Measurements from ENCODE around the gene ACAD10. TPM values are rescaled to one million over a fixed set of nuclear protein-coding genes. Genes with fewer than 3 reads are reported as not detected.
"Not testable (repeated sequence)": the region's sequence is repeated elsewhere in the genome, so short reads cannot be mapped to it uniquely, and the experiment has no call there.

The ACAD10 gene
- total RNA-seq, 1 donor from 2014 or later, result 45.1 TPM

- Mint-ChIP-seq H3K4me1 (no peaks in the 10 kb centered on the region), H3K27ac (no peak overlapping the region), H3K27me3 (no peaks in the 10 kb centered on the region), H3K36me3 (ENCODE audit: low read depth) (peaks cover 67% of the 10 kb centered on the region), H3K9me3 (no peaks in the 10 kb centered on the region), H3K4me3 (no peak overlapping the region)
- ChIA-PET CTCF (no interaction called here), POLR2A (no interaction called here)
- TF ChIP-seq CTCF (IDR thresholded peaks at IDR 0.05), result no peak
- intact Hi-C loops (cut with micrococcal nuclease), result no loop called here
- ATAC-seq (ENCODE audit: low read depth), result no peak
- no peak for DNase-seq
Measured at GRCh38 chr12:111642681-111643426, 43.0 kb upstream of the ACAD10 start.

- intact Hi-C loops (cut with micrococcal nuclease), result no loop called here
- peaks cover 71% of the 10 kb centered on the region for H3K36me3 Mint-ChIP-seq (ENCODE audit: low read depth)
- H3K27ac Mint-ChIP-seq, result no peak overlapping the region
- ChIA-PET CTCF (no interaction called here), POLR2A (no interaction called here)
- no peak for TF ChIP-seq CTCF (IDR thresholded peaks at IDR 0.05)
- no peak overlapping the region for H3K4me3 Mint-ChIP-seq
- ATAC-seq (ENCODE audit: low read depth) (no peak), DNase-seq (no peak)
- H3K4me1 Mint-ChIP-seq, result no peaks in the 10 kb centered on the region
- no peaks in the 10 kb centered on the region for H3K9me3 Mint-ChIP-seq
- H3K27me3 Mint-ChIP-seq, result no peaks in the 10 kb centered on the region
Measured at GRCh38 chr12:111643427-111643826, 42.4 kb upstream of the ACAD10 start.

- Mint-ChIP-seq H3K4me1 (no peaks in the 10 kb centered on the region), H3K4me3 (no peak overlapping the region), H3K27ac (no peak overlapping the region), H3K27me3 (no peaks in the 10 kb centered on the region), H3K9me3 (no peaks in the 10 kb centered on the region), H3K36me3 (ENCODE audit: low read depth) (peaks cover 76% of the 10 kb centered on the region)
- ATAC-seq (ENCODE audit: low read depth), result no peak
- ChIA-PET CTCF (no interaction called here), POLR2A (no interaction called here)
- no peak for DNase-seq
- intact Hi-C loops (cut with micrococcal nuclease), result no loop called here
- TF ChIP-seq CTCF (IDR thresholded peaks at IDR 0.05), result no peak
Measured at GRCh38 chr12:111645433-111645832, 40.4 kb upstream of the ACAD10 start.

GRCh38 chr12:111650912-111651311 is 34.9 kb upstream of the ACAD10 start:
- intact Hi-C loops (cut with micrococcal nuclease), result no loop called here
- no peaks in the 10 kb centered on the region for H3K27me3 Mint-ChIP-seq
- ChIA-PET POLR2A (interaction anchor here (0.6 to 0.7 kb wide), 3 partner anchors 18 to 292 kb away, joined by 3 to 9 read pairs (median 3); partner anchors contain the start of gene MAPKAPK5), CTCF (no interaction called here)
- no peaks in the 10 kb centered on the region for H3K4me1 Mint-ChIP-seq
- no peak for TF ChIP-seq CTCF (IDR thresholded peaks at IDR 0.05)
- peaks cover 78% of the 10 kb centered on the region for H3K36me3 Mint-ChIP-seq (ENCODE audit: low read depth)
- no peak overlapping the region for H3K4me3 Mint-ChIP-seq
- H3K9me3 Mint-ChIP-seq, result no peaks in the 10 kb centered on the region
- ATAC-seq (ENCODE audit: low read depth) (no peak), DNase-seq (no peak)
- H3K27ac Mint-ChIP-seq, result no peak overlapping the region

GRCh38 chr12:111652530-111652929 is 33.3 kb upstream of the ACAD10 start:
- H3K4me3 Mint-ChIP-seq; DNase-seq; H3K9me3 Mint-ChIP-seq; H3K27me3 Mint-ChIP-seq; intact Hi-C loops (cut with micrococcal nuclease); ATAC-seq (ENCODE audit: low read depth); H3K4me1 Mint-ChIP-seq; H3K27ac Mint-ChIP-seq: not testable (repeated sequence)
- CTCF ChIA-PET, result interaction anchor here (0.9 kb wide), 1 partner anchor 21 kb away, joined by 3 read pairs; no protein-coding TSS in a partner anchor
- POLR2A ChIA-PET, result interaction anchor here (0.6 to 1.4 kb wide), 2 partner anchors 31 to 201 kb away, joined by 3 to 9 read pairs; no protein-coding TSS in a partner anchor
- peaks cover 70% of the 10 kb centered on the region for H3K36me3 Mint-ChIP-seq (ENCODE audit: low read depth)

Measured in activated B cell treated with CpG ODN at 0.5 μM for 24 hours (primary cell).